ENCODE measurements around the gene NEU3.
"Not testable (repeated sequence)": the region's sequence is repeated elsewhere in the genome, so short reads cannot be mapped to it uniquely, and the experiment has no call there.

The NEU3 gene

GRCh38 chr11:74984070-74984469, 4.7 kb upstream of the NEU3 start:
- Histone ChIP-seq H3K9me3 (ENCODE audit: control insufficient read depth, insufficient read depth, low read length) (no peaks in the 10 kb centered on the region), H3K4me1 (ENCODE audit: control insufficient read depth, insufficient read depth, low read length) (no peaks in the 10 kb centered on the region), H3K27me3 (ENCODE audit: control insufficient read depth, insufficient read depth, low read length) (no peaks in the 10 kb centered on the region), H3K4me3 (ENCODE audit: low read length) (no peak overlapping the region), H3K36me3 (ENCODE audit: control insufficient read depth, insufficient read depth, low read length) (no peaks in the 10 kb centered on the region), H3K27ac (ENCODE audit: low read length) (no peak overlapping the region)
- whole genome bisulfite sequencing (ENCODE audit: insufficient coverage, insufficient read length), result no CpG with 5 or more reads among the region's 3 CpGs
- no peak for DNase-seq (ENCODE audit: low read depth, low spot score)

GRCh38 chr11:74984730-74985129, 4.0 kb upstream of the NEU3 start:
- Histone ChIP-seq H3K27me3 (ENCODE audit: control insufficient read depth, insufficient read depth, low read length) (no peaks in the 10 kb centered on the region), H3K9me3 (ENCODE audit: control insufficient read depth, insufficient read depth, low read length) (no peaks in the 10 kb centered on the region), H3K27ac (ENCODE audit: low read length) (no peak overlapping the region), H3K36me3 (ENCODE audit: control insufficient read depth, insufficient read depth, low read length) (no peaks in the 10 kb centered on the region), H3K4me3 (ENCODE audit: low read length) (no peak overlapping the region), H3K4me1 (ENCODE audit: control insufficient read depth, insufficient read depth, low read length) (no peaks in the 10 kb centered on the region)
- no CpG with 5 or more reads among the region's 2 CpGs for WGBS (ENCODE audit: insufficient coverage, insufficient read length)
- DNase-seq (ENCODE audit: low read depth, low spot score), result no peak

- Histone ChIP-seq H3K9me3 (ENCODE audit: control insufficient read depth, insufficient read depth, low read length) (no peaks in the 10 kb centered on the region), H3K4me1 (ENCODE audit: control insufficient read depth, insufficient read depth, low read length) (no peaks in the 10 kb centered on the region), H3K36me3 (ENCODE audit: control insufficient read depth, insufficient read depth, low read length) (no peaks in the 10 kb centered on the region), H3K4me3 (ENCODE audit: low read length) (peak overlapping the region; percentile 71), H3K27me3 (ENCODE audit: control insufficient read depth, insufficient read depth, low read length) (no peaks in the 10 kb centered on the region), H3K27ac (ENCODE audit: low read length) (no peak overlapping the region)
- WGBS (ENCODE audit: insufficient coverage, insufficient read length), result no CpG with 5 or more reads among the region's 8 CpGs
- DNase-seq (ENCODE audit: low read depth, low spot score), result no peak
Measured at GRCh38 chr11:74989260-74989638, 516 bp downstream of the NEU3 start.

- not testable (repeated sequence) for H3K36me3 ChIP-seq (ENCODE audit: control insufficient read depth, insufficient read depth, low read length); H3K4me1 ChIP-seq (ENCODE audit: control insufficient read depth, insufficient read depth, low read length); H3K4me3 ChIP-seq (ENCODE audit: low read length); H3K27me3 ChIP-seq (ENCODE audit: control insufficient read depth, insufficient read depth, low read length); H3K27ac ChIP-seq (ENCODE audit: low read length); H3K9me3 ChIP-seq (ENCODE audit: control insufficient read depth, insufficient read depth, low read length); DNase-seq (ENCODE audit: low read depth, low spot score)
- no CpG with 5 or more reads among the region's 4 CpGs for WGBS (ENCODE audit: insufficient coverage, insufficient read length)
Measured at GRCh38 chr11:74990150-74990549, 1.4 kb downstream of the NEU3 start.

- DNase-seq (ENCODE audit: low read depth, low spot score), result no peak
- Histone ChIP-seq H3K27me3 (ENCODE audit: control insufficient read depth, insufficient read depth, low read length) (no peaks in the 10 kb centered on the region), H3K27ac (ENCODE audit: low read length) (no peak overlapping the region), H3K36me3 (ENCODE audit: control insufficient read depth, insufficient read depth, low read length) (peaks cover 8% of the 10 kb centered on the region; the same call in 1 of the 2 replicates), H3K4me3 (ENCODE audit: low read length) (no peak overlapping the region), H3K4me1 (ENCODE audit: control insufficient read depth, insufficient read depth, low read length) (no peaks in the 10 kb centered on the region), H3K9me3 (ENCODE audit: control insufficient read depth, insufficient read depth, low read length) (no peaks in the 10 kb centered on the region)
- no CpG with 5 or more reads among the region's 1 CpG for WGBS (ENCODE audit: insufficient coverage, insufficient read length)
Measured at GRCh38 chr11:74990941-74991340, 2.2 kb downstream of the NEU3 start.

GRCh38 chr11:74992852-74993251, 4.1 kb downstream of the NEU3 start:
- WGBS (ENCODE audit: insufficient coverage, insufficient read length), result no CpG with 5 or more reads among the region's 5 CpGs
- Histone ChIP-seq H3K27me3 (ENCODE audit: control insufficient read depth, insufficient read depth, low read length) (no peaks in the 10 kb centered on the region), H3K4me3 (ENCODE audit: low read length) (no peak overlapping the region), H3K27ac (ENCODE audit: low read length) (no peak overlapping the region), H3K4me1 (ENCODE audit: control insufficient read depth, insufficient read depth, low read length) (no peaks in the 10 kb centered on the region), H3K9me3 (ENCODE audit: control insufficient read depth, insufficient read depth, low read length) (no peaks in the 10 kb centered on the region), H3K36me3 (ENCODE audit: control insufficient read depth, insufficient read depth, low read length) (peaks cover 8% of the 10 kb centered on the region; the same call in 1 of the 2 replicates)
- no peak for DNase-seq (ENCODE audit: low read depth, low spot score)

- Histone ChIP-seq H3K27ac (ENCODE audit: low read length) (no peak overlapping the region), H3K36me3 (ENCODE audit: control insufficient read depth, insufficient read depth, low read length) (peaks cover 6% of the 10 kb centered on the region; the same call in 1 of the 2 replicates), H3K27me3 (ENCODE audit: control insufficient read depth, insufficient read depth, low read length) (no peaks in the 10 kb centered on the region), H3K9me3 (ENCODE audit: control insufficient read depth, insufficient read depth, low read length) (no peaks in the 10 kb centered on the region), H3K4me3 (ENCODE audit: low read length) (no peak overlapping the region), H3K4me1 (ENCODE audit: control insufficient read depth, insufficient read depth, low read length) (no peaks in the 10 kb centered on the region)
- DNase-seq (ENCODE audit: low read depth, low spot score), result no peak
- no CpG with 5 or more reads among the region's 3 CpGs for WGBS (ENCODE audit: insufficient coverage, insufficient read length)
Measured at GRCh38 chr11:75000975-75001354, 12.2 kb downstream of the NEU3 start.

- no peak for DNase-seq (ENCODE audit: low read depth, low spot score)
- no peaks in the 10 kb centered on the region for H3K27me3 ChIP-seq (ENCODE audit: control insufficient read depth, insufficient read depth, low read length)
- H3K36me3 ChIP-seq (ENCODE audit: control insufficient read depth, insufficient read depth, low read length), result peaks cover 6% of the 10 kb centered on the region; the same call in 1 of the 2 replicates
- H3K9me3 ChIP-seq (ENCODE audit: control insufficient read depth, insufficient read depth, low read length), result no peaks in the 10 kb centered on the region
- no peak overlapping the region for H3K27ac ChIP-seq (ENCODE audit: low read length)
- no CpG with 5 or more reads among the region's 3 CpGs for WGBS (ENCODE audit: insufficient coverage, insufficient read length)
- no peaks in the 10 kb centered on the region for H3K4me1 ChIP-seq (ENCODE audit: control insufficient read depth, insufficient read depth, low read length)
- no peak overlapping the region for H3K4me3 ChIP-seq (ENCODE audit: low read length)
Measured at GRCh38 chr11:75001686-75002085, 13.0 kb downstream of the NEU3 start.

GRCh38 chr11:75002516-75002915, 13.8 kb downstream of the NEU3 start:
- no CpG with 5 or more reads among the region's 1 CpG for WGBS (ENCODE audit: insufficient coverage, insufficient read length)
- H3K9me3 ChIP-seq (ENCODE audit: control insufficient read depth, insufficient read depth, low read length), result no peaks in the 10 kb centered on the region
- H3K27ac ChIP-seq (ENCODE audit: low read length), result no peak overlapping the region
- H3K4me1 ChIP-seq (ENCODE audit: control insufficient read depth, insufficient read depth, low read length), result no peaks in the 10 kb centered on the region
- H3K27me3 ChIP-seq (ENCODE audit: control insufficient read depth, insufficient read depth, low read length), result no peaks in the 10 kb centered on the region
- peaks cover 6% of the 10 kb centered on the region; the same call in 1 of the 2 replicates for H3K36me3 ChIP-seq (ENCODE audit: control insufficient read depth, insufficient read depth, low read length)
- no peak for DNase-seq (ENCODE audit: low read depth, low spot score)
- no peak overlapping the region for H3K4me3 ChIP-seq (ENCODE audit: low read length)

GRCh38 chr11:75004215-75004614, 15.5 kb downstream of the NEU3 start:
- Histone ChIP-seq H3K36me3 (ENCODE audit: control insufficient read depth, insufficient read depth, low read length) (peaks cover 6% of the 10 kb centered on the region; the same call in 1 of the 2 replicates), H3K27ac (ENCODE audit: low read length) (no peak overlapping the region), H3K4me3 (ENCODE audit: low read length) (no peak overlapping the region), H3K9me3 (ENCODE audit: control insufficient read depth, insufficient read depth, low read length) (no peaks in the 10 kb centered on the region), H3K4me1 (ENCODE audit: control insufficient read depth, insufficient read depth, low read length) (no peaks in the 10 kb centered on the region), H3K27me3 (ENCODE audit: control insufficient read depth, insufficient read depth, low read length) (no peaks in the 10 kb centered on the region)
- DNase-seq (ENCODE audit: low read depth, low spot score), result no peak
- WGBS (ENCODE audit: insufficient coverage, insufficient read length), result no CpG with 5 or more reads among the region's 1 CpG

GRCh38 chr11:75011357-75011756, 22.6 kb downstream of the NEU3 start:
- Histone ChIP-seq H3K4me1 (ENCODE audit: control insufficient read depth, insufficient read depth, low read length) (no peaks in the 10 kb centered on the region), H3K9me3 (ENCODE audit: control insufficient read depth, insufficient read depth, low read length) (no peaks in the 10 kb centered on the region), H3K27ac (ENCODE audit: low read length) (no peak overlapping the region), H3K27me3 (ENCODE audit: control insufficient read depth, insufficient read depth, low read length) (no peaks in the 10 kb centered on the region), H3K36me3 (ENCODE audit: control insufficient read depth, insufficient read depth, low read length) (no peaks in the 10 kb centered on the region; the same call in 1 of the 2 replicates), H3K4me3 (ENCODE audit: low read length) (no peak overlapping the region)
- no CpG with 5 or more reads among the region's 2 CpGs for WGBS (ENCODE audit: insufficient coverage, insufficient read length)
- no peak for DNase-seq (ENCODE audit: low read depth, low spot score)

Data from iPS DF 6.9 (cell line).